Measurements from ENCODE around the gene PRSS21. TPM values are rescaled to one million over a fixed set of nuclear protein-coding genes. Genes with fewer than 3 reads are reported as not detected.

PRSS21 gene
- total RNA-seq, 2 experiments from 2014 or later, result 6.0 to 10.3 TPM

DNA sequence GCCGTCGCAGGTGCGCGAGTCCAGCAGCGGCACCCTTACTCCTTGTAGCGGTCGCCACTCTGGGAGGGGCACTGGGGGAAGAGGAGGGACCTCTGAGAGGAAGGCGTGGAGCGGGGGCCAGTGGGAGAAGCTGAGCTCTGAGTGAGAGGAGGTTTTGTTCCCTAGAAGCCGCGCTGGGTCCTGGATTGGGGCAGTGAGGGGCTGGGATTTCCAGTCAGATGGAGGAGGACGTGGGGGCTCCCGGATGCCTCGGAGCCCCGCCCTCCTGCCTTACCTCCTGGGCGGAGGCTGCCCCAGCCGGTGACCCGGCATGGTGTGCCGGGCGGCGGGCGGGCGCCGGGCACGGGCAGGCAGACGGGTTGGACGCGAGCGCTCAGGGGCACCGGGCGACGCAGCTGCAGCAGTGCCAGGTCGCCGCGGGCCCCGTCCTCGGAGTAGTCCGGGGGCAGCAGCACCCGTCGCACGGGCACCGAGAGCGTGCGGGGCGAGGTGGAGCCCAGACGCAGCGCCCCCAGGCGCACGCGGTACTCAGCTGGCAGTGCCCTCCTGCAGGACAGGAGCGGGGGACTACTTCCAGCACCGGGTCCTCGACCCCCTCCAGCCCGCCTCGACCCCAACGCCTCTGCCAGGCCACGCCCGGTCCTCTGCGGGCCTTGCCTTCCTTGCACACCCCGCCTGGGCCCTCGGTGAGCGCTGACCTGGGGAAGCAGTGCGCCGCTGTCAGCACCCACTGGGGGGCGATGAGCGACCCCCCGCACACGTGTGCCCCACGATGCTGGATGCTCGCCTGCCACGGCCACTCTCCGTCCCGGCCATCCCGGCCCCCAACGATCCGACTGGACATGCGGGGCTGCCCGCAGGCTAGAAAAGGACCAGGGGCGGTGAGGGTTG lies 31.7 kb upstream of the PRSS21 start:
- CTCF ChIA-PET, result interaction anchor here (0.7 to 1.4 kb wide), 2 partner anchors 76 to 83 kb away, joined by 3 to 7 read pairs; no protein-coding TSS in a partner anchor
- ATAC-seq, result peak; percentile 71
- Mint-ChIP-seq H3K4me1 (peaks cover 9% of the 10 kb centered on the region), H3K27ac (no peak overlapping the region), H3K36me3 (no peaks in the 10 kb centered on the region), H3K4me3 (peak overlapping the region; percentile 64), H3K27me3 (peaks cover 13% of the 10 kb centered on the region), H3K9me3 (ENCODE audit: low read depth) (no peaks in the 10 kb centered on the region)
- DNase-seq, result no peak

DNA sequence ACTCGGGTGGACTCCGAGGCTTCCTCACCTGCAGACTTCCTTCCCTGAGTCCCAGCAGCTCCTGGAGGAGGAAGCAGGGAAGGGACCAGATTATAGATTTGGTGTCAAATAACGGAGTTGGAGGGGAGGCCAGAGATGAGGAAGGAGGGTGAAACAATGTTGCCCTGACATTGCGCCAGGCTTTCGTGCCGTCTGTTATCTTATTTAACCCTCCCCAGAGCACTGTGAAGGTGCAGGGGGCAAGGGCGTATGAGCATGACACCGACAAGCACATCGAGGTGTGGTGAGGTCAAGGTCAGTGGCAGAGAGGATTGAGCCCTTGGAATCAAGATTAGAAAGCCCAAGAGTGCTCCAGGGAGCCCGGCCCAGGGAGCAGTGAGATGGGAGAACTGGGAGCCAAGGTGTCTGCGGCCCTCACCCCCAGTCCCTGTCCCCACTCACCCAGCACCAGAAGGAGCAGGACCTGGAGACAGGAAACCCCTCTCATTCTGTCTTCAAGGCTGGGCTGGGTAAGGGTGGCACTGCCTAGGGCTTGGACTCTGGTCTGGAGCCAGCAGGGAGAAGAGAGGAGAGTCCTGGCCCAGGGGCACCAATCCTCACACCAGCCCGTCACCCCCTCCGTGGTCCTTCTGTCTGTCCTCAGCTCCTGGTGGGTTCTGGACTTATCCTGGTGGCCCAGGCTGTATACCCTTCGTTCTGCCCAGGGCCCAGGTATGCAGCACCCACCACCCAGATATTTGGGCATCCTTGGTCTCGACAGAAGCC lies 30.8 kb upstream of the PRSS21 start:
- H3K4me3 Mint-ChIP-seq, result peak overlapping the region; percentile 13
- DNase-seq (no peak), ATAC-seq (no peak)
- H3K9me3 Mint-ChIP-seq (ENCODE audit: low read depth), result no peaks in the 10 kb centered on the region
- CTCF ChIA-PET, result no interaction called here
- no peak overlapping the region for H3K27ac Mint-ChIP-seq
- peaks cover 9% of the 10 kb centered on the region for H3K4me1 Mint-ChIP-seq
- H3K36me3 Mint-ChIP-seq, result no peaks in the 10 kb centered on the region
- H3K27me3 Mint-ChIP-seq, result peaks cover 15% of the 10 kb centered on the region

DNA sequence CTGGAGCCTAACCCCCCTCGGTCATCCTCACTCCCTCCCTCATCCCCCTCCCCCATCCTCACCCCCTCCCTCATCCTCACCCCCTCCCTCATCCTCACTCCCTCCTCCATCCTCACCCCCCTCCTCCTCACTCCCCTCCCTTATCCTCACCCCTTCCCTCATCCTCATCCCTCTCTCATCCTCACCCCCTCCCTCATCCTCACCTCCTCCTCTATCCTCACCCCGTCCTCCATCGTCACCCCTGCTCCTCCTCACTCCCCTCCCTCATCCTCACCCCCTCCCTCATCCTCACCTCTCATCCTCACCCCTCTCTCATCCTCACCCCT lies 30.2 kb upstream of the PRSS21 start:
- Mint-ChIP-seq H3K4me1 (peaks cover 9% of the 10 kb centered on the region), H3K4me3 (no peak overlapping the region)
- no peak for ATAC-seq

DNA sequence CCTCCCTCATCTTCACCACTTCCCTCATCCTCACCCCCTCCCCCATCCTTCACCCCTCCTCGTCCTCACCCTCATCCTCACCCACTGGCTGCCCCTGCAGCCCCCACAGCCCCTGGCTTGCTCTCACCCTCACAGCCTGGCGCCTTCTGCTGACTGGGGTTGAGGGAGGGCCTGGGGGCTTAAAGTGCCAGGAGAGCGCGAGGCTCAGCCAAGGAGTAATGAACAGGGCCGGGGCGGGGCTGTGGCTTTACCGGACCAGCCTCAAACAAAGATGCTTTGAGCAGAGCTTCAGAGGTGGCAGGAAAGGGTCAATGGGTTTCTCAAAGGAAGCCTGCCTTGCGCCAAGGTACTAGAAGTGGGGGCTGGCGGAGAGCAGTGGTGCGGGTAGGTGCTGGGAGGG lies 29.6 kb upstream of the PRSS21 start, which contains the start of gene PRSS33:
Gene PRSS33 (minus strand): TSS at position 155 of the 400 bp plus-strand sequence. CDS start 1,013 bp downstream, outside the sequence.
- Mint-ChIP-seq H3K4me1 (peaks cover 9% of the 10 kb centered on the region), H3K9me3 (ENCODE audit: low read depth) (no peaks in the 10 kb centered on the region), H3K27ac (no peak within 1 kb of the TSS), H3K36me3 (no peaks in the 10 kb centered on the region), H3K4me3 (no peak within 1 kb of the TSS), H3K27me3 (peaks cover 17% of the 10 kb centered on the region)
- ATAC-seq, result no peak
- no peak for DNase-seq
- CTCF ChIA-PET, result no interaction called here

More for the DNA sequence above, 30.2 kb upstream of the PRSS21 start:
- CTCF ChIA-PET, result no interaction called here
- no peak overlapping the region for H3K27ac Mint-ChIP-seq
- peaks cover 15% of the 10 kb centered on the region for H3K27me3 Mint-ChIP-seq
- H3K9me3 Mint-ChIP-seq (ENCODE audit: low read depth), result no peaks in the 10 kb centered on the region
- H3K36me3 Mint-ChIP-seq, result no peaks in the 10 kb centered on the region
- no peak for DNase-seq

DNA sequence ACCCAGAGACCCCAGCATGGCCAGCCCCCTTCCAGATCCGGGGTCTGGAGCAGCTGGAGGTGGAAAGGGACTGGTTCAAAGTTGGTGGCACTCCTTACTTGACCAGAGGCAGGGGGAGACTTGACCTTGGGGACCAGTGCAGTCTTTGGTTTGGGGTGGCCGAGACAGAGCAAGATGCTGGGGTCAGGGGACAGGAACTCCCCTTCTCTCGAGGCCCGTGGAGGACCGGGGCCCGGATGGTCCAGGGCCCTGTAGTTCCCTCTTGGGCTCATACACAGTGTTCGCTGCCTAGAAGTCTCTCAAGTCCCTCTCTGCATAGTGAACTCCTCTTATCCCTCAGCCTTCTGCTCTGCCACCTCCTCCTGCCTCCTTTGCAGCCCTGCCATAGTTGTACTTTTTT lies 29.1 kb upstream of the PRSS21 start:
- CTCF ChIA-PET, result no interaction called here
- ATAC-seq, result no peak
- H3K9me3 Mint-ChIP-seq (ENCODE audit: low read depth), result no peaks in the 10 kb centered on the region
- no peak overlapping the region for H3K27ac Mint-ChIP-seq
- peaks cover 19% of the 10 kb centered on the region for H3K27me3 Mint-ChIP-seq
- peaks cover 9% of the 10 kb centered on the region for H3K4me1 Mint-ChIP-seq
- no peaks in the 10 kb centered on the region for H3K36me3 Mint-ChIP-seq
- no peak for DNase-seq
- no peak overlapping the region for H3K4me3 Mint-ChIP-seq

DNA sequence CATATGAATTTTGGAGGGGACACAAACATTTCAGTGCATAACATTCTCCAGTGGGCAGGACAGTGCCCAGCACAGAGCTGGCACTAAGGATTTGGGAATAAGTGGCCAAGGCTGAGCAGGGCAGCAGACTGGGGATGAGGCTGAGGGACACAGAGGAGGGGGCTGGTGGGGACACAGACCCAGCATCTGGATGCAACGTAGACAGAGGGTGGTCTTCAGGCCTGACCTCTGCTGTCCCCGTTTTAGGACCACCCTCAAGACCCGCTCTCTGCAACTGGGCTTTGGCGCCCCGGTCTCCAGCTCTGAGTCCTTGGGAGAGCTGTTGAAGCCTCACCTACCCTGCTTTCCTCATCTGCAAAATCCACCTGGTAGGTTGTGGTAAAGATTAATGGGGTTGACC lies 26.4 kb upstream of the PRSS21 start:
- no peak for DNase-seq

DNA sequence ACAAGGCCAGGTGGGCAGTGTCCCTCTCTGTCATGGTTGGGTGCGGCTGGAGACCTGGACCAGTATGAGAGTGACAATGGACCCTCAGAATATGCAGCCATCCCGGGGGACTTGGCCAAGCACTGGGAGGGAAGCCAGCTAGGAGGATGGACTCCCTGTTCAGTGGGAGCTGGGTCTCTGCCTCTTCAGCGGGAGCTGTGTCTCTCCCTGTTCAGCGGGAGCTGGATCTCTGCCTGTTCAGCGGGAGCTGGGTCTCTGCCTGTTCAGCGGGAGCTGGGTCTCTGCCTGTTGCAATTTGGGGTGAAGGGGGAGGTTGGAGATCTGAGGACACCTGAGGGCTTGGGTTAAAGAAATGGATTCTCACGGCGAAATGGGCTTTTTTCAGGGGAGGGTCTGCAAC lies 25.9 kb upstream of the PRSS21 start:
- no peak overlapping the region for H3K4me3 Mint-ChIP-seq
- H3K27me3 Mint-ChIP-seq, result peaks cover 37% of the 10 kb centered on the region
- no peaks in the 10 kb centered on the region for H3K9me3 Mint-ChIP-seq (ENCODE audit: low read depth)
- CTCF ChIA-PET, result interaction anchor here (0.8 to 1.4 kb wide), 2 partner anchors 13 to 26 kb away, joined by 3 read pairs; partner anchors contain the start of gene PRSS21
- H3K27ac Mint-ChIP-seq, result no peak overlapping the region
- H3K36me3 Mint-ChIP-seq, result no peaks in the 10 kb centered on the region
- H3K4me1 Mint-ChIP-seq, result peaks cover 3% of the 10 kb centered on the region
- ATAC-seq (no peak), DNase-seq (no peak)

More for the DNA sequence above, 26.4 kb upstream of the PRSS21 start:
- peaks cover 33% of the 10 kb centered on the region for H3K27me3 Mint-ChIP-seq
- H3K36me3 Mint-ChIP-seq, result no peaks in the 10 kb centered on the region
- CTCF ChIA-PET, result interaction anchor here (0.7 to 1.4 kb wide), 3 partner anchors 26 to 77 kb away, joined by 3 to 4 read pairs (median 3); partner anchors contain the start of gene PRSS21
- no peak for ATAC-seq
- H3K9me3 Mint-ChIP-seq (ENCODE audit: low read depth), result no peaks in the 10 kb centered on the region
- H3K4me3 Mint-ChIP-seq, result no peak overlapping the region
- no peak overlapping the region for H3K27ac Mint-ChIP-seq
- peaks cover 6% of the 10 kb centered on the region for H3K4me1 Mint-ChIP-seq

DNA sequence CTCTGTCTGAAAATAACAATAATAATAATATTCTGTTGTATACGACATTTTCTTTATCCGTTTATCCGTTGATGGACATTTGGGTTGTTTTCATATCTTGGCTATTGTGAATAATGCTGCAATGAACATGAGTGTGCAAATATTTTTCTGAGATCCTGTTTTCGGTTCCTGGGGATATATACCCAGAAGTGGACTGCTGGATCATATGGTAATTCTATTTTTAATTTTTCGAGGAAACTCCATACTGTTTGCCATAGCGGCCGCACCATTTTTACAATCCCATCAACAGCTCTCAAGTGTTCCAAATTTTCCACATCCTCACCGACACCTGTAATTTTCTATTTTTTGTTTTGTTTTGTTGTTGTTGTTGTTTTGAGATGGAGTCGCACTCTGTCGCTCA lies 24.1 kb upstream of the PRSS21 start:
- DNase-seq (no peak), ATAC-seq (no peak)
- Mint-ChIP-seq H3K27me3 (peaks cover 37% of the 10 kb centered on the region), H3K27ac (no peak overlapping the region), H3K4me1 (no peaks in the 10 kb centered on the region), H3K9me3 (ENCODE audit: low read depth) (no peaks in the 10 kb centered on the region), H3K36me3 (no peaks in the 10 kb centered on the region), H3K4me3 (no peak overlapping the region)
- CTCF ChIA-PET, result no interaction called here

DNA sequence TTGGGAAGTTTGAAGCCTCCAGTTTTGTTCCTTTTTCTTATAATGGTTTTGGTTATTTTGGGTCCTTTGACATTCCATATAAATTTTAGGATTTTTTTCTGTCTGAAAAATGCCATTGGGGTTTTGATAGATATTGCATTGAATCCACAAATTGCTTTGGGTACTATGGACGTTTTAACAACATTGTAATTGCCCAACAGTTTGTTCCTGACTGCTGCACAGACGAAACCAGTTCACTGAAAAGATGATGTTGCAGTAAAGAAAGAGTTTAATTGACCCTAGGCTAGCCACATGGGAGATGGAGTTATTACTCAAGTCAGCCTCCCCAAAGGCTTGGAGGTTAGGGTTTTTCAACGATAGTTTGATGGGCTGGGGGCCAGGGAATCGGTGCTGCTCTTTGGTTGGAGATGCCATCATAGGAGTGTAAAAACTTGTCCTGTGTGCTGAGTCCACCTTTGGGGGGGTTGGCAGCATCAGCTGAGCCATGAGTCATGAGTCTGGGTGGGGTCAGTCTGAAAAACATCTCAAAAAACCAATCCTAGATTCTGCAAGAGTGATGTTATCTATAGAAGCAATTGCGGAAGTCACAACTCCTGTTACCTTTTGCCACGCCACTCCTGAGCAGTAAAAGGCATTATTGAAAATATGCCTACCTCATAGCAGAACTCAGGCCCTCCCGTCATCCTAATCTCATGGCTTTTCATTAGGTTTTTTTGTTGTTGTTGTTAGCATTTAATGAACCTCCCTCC lies 21.5 kb upstream of the PRSS21 start:
- DNase-seq (no peak), ATAC-seq (no peak)
- Mint-ChIP-seq H3K27ac (no peak overlapping the region), H3K4me3 (no peak overlapping the region), H3K36me3 (no peaks in the 10 kb centered on the region), H3K27me3 (peaks cover 34% of the 10 kb centered on the region), H3K4me1 (no peaks in the 10 kb centered on the region), H3K9me3 (ENCODE audit: low read depth) (no peaks in the 10 kb centered on the region)
- CTCF ChIA-PET, result no interaction called here

DNA sequence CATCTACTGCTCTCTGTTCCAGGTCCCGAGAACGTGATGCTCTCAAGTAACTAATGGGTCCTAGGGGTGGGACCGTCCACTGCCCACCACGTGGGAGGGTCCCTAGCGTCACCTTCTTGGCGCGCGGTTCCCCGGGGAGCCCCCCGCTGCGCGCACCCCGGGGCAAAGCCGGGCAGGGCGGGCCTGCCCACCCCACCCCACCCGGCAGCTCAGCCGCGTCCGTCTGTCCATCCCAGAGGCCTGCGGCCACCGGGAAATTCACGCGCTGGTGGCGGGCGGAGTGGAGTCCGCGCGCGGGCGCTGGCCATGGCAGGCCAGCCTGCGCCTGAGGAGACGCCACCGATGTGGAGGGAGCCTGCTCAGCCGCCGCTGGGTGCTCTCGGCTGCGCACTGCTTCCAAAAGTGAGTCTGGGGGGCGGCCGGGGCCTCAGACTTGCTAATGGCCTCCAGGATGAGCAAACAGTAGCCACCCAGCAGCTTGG lies 18.3 kb upstream of the PRSS21 start:
- CTCF ChIA-PET, result no interaction called here
- no peak overlapping the region for H3K27ac Mint-ChIP-seq
- ATAC-seq, result no peak
- H3K36me3 Mint-ChIP-seq, result no peaks in the 10 kb centered on the region
- H3K4me1 Mint-ChIP-seq, result no peaks in the 10 kb centered on the region
- H3K4me3 Mint-ChIP-seq, result no peak overlapping the region
- DNase-seq, result no peak
- H3K9me3 Mint-ChIP-seq (ENCODE audit: low read depth), result peaks cover 1% of the 10 kb centered on the region
- H3K27me3 Mint-ChIP-seq, result peaks cover 22% of the 10 kb centered on the region

DNA sequence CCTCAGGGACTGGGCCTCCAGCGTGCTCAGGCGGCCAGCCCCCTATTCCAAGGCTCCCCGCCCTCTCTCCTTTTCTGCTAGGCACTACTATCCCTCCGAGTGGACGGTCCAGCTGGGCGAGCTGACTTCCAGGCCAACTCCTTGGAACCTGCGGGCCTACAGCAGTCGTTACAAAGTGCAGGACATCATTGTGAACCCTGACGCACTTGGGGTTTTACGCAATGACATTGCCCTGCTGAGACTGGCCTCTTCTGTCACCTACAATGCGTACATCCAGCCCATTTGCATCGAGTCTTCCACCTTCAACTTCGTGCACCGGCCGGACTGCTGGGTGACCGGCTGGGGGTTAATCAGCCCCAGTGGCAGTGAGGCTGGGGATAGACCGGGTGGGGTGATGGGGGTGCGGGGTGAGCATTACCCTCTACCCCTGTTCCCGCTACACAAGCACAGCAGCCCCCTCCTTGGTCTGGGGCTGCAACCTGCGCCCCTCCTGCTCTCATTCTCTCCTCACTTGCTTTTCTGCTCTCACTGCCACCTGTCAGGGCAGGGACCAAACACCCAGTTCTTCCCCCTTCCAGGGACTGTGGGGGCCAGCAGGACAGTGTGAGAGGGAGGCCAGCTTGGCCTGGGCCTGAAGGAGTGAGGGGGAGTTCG lies 17.7 kb upstream of the PRSS21 start:
- no peak for DNase-seq
- H3K36me3 Mint-ChIP-seq, result no peaks in the 10 kb centered on the region

DNA sequence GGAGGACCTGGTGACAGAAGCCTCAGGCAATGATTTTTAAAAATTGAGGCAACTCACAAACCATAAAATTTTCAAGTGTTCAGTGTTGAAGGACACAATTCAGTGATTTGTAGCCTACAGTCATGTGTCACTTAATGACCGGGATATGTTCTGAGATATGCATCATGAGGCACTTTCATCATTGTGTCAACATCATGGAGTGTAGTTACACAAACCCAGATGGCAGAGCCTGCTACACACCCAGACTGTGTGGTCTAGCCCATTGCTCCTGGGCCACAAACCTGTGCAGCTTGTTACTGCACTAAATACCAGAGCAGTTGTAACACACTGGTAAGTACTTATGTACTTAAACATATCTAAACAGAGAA lies 17.2 kb upstream of the PRSS21 start:
- DNase-seq, result no peak
- no peak for ATAC-seq
- CTCF ChIA-PET, result interaction anchor here (0.7 kb wide), 1 partner anchor 531 kb away, joined by 3 read pairs; no protein-coding TSS in a partner anchor
- Mint-ChIP-seq H3K9me3 (ENCODE audit: low read depth) (peaks cover 2% of the 10 kb centered on the region), H3K27ac (no peak overlapping the region), H3K4me3 (no peak overlapping the region), H3K4me1 (no peaks in the 10 kb centered on the region), H3K27me3 (peaks cover 21% of the 10 kb centered on the region), H3K36me3 (no peaks in the 10 kb centered on the region)

More for the DNA sequence above, 17.7 kb upstream of the PRSS21 start:
- Mint-ChIP-seq H3K4me1 (no peaks in the 10 kb centered on the region), H3K27ac (no peak overlapping the region), H3K4me3 (no peak overlapping the region), H3K27me3 (peaks cover 22% of the 10 kb centered on the region), H3K9me3 (ENCODE audit: low read depth) (peaks cover 2% of the 10 kb centered on the region)
- CTCF ChIA-PET, result no interaction called here
- ATAC-seq, result no peak

Data from activated CD8-positive, alpha-beta memory T cell treated with anti-CD3 and anti-CD28 coated beads, Interleukin-2, amount 10 ng/mL, durations not matched to agents 7 days and 5 days (primary cell).